ENCODE measurements around the gene TREML4. TPM values are rescaled to one million over a fixed set of nuclear protein-coding genes. Genes with fewer than 3 reads are reported as not detected.

The TREML4 gene
- total and polyA plus RNA-seq, 2 donors (not counting 1 experiment from before 2014, with no cell fraction given): 1.7 TPM; not detected in 1

DNA sequence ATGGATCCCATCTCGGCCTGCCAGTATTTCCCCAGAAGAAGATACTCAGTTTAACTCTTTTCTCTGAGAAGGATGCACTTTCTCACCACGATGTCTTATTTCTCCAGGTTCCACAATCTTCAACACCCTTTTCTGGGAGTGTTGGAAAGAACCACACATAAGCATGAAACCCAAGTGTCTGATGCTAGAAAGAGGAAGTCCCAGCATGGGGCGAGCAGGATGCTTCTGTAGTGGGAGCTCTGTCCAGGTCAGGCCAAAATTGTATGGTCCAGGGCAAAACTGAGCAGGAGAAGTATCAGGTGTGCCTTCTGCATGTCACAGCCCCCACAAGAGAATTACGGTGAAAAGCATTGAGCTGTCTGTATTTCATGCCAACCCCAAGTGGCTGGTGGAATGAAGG lies 47.3 kb downstream of the TREML4 start:
- ChIA-PET POLR2A (no interaction called here), CTCF (interaction anchor here (4.1 kb wide), 1 partner anchor 31 kb away, joined by 29 read pairs; no protein-coding TSS in a partner anchor)
- Mint-ChIP-seq H3K4me1 (peaks cover 61% of the 10 kb centered on the region), H3K4me3 (no peak overlapping the region), H3K27ac (no peak overlapping the region), H3K9me3 (ENCODE audit: insufficient read depth) (no peaks in the 10 kb centered on the region), H3K27me3 (no peaks in the 10 kb centered on the region)
- DNase-seq: no peak
- Histone ChIP-seq H3K4me2 (replicated peaks; ENCODE audit: low read depth, low read length, poor library complexity, severe bottlenecking) (peak overlapping the region; percentile 27), H3K79me2 (ENCODE audit: control insufficient read depth, insufficient read depth, low read length) (no peaks in the 10 kb centered on the region), H3K9ac (ENCODE audit: low read length) (no peak overlapping the region), H4K20me1 (ENCODE audit: control insufficient read depth, insufficient read depth, low read length, poor library complexity, severe bottlenecking) (no peaks in the 10 kb centered on the region), H3K4me3 (ENCODE audit: control extremely low read depth in 1 of 5, extremely low read depth in 1 of 5, insufficient read depth in 1 of 5, low read depth in 2 of 5, low read length in 4 of 5) (no peak overlapping the region), H3K27ac (ENCODE audit: low read length in 2 of 2) (no peak overlapping the region), H3K9me3 (ENCODE audit: control extremely low read depth in 1 of 3, control insufficient read depth in 2 of 3, insufficient read depth in 1 of 3, low read length in 2 of 3) (no peaks in the 10 kb centered on the region), H3K27me3 (replicated peaks in 1 of 4; ENCODE audit: control extremely low read depth in 1 of 4, control insufficient read depth in 3 of 4, insufficient read depth in 4 of 4, low read length in 3 of 4) (no peaks in the 10 kb centered on the region), H2AFZ (ENCODE audit: insufficient read depth, low read depth, low read length, poor library complexity, severe bottlenecking) (no peak overlapping the region), H3K36me3 (replicated peaks in 1 of 2; ENCODE audit: control extremely low read depth in 1 of 2, control insufficient read depth in 1 of 2, extremely low read depth in 1 of 2, insufficient read depth in 2 of 2, low read length in 1 of 2) (no peaks in the 10 kb centered on the region), H3K4me1 (ENCODE audit: control insufficient read depth in 2 of 2, insufficient read depth in 2 of 2, low read length in 2 of 2) (peaks cover 47 to 69% of the 10 kb centered on the region in 2 donors)
- ATAC-seq (ENCODE audit: low read depth): no peak
- TF ChIP-seq, protein P1, sequence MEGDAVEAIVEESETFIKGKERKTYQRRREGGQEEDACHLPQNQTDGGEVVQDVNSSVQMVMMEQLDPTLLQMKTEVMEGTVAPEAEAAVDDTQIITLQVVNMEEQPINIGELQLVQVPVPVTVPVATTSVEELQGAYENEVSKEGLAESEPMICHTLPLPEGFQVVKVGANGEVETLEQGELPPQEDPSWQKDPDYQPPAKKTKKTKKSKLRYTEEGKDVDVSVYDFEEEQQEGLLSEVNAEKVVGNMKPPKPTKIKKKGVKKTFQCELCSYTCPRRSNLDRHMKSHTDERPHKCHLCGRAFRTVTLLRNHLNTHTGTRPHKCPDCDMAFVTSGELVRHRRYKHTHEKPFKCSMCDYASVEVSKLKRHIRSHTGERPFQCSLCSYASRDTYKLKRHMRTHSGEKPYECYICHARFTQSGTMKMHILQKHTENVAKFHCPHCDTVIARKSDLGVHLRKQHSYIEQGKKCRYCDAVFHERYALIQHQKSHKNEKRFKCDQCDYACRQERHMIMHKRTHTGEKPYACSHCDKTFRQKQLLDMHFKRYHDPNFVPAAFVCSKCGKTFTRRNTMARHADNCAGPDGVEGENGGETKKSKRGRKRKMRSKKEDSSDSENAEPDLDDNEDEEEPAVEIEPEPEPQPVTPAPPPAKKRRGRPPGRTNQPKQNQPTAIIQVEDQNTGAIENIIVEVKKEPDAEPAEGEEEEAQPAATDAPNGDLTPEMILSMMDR (IDR thresholded peaks at IDR 0.05): no peak
- no peak for TF ChIP-seq EZH2 (IDR thresholded peaks at IDR 0.05; ENCODE audit: borderline replicate concordance, insufficient read depth, low read depth, low read length, poor library complexity, severe bottlenecking)
- intact Hi-C loops (cut with micrococcal nuclease): loop anchor here (10.0 kb wide), 1 partner anchor 201 kb away; the partner anchor contains the start of genes NFYA and OARD1
- 84% methylated on average over 3 of the region's 4 CpGs for WGBS (ENCODE audit: insufficient coverage)

- Mint-ChIP-seq H3K9me3 (ENCODE audit: insufficient read depth) (no peaks in the 10 kb centered on the region), H3K4me3 (no peak overlapping the region), H3K4me1 (peaks cover 52% of the 10 kb centered on the region), H3K27ac (no peak overlapping the region), H3K27me3 (no peaks in the 10 kb centered on the region)
- Histone ChIP-seq H3K36me3 (replicated peaks in 1 of 2; ENCODE audit: control extremely low read depth in 1 of 2, control insufficient read depth in 1 of 2, extremely low read depth in 1 of 2, insufficient read depth in 2 of 2, low read length in 1 of 2) (no peaks in the 10 kb centered on the region), H3K9ac (ENCODE audit: low read length) (no peak overlapping the region), H3K27ac (ENCODE audit: low read length in 2 of 2) (no peak overlapping the region), H3K4me1 (ENCODE audit: control insufficient read depth in 2 of 2, insufficient read depth in 2 of 2, low read length in 2 of 2) (peaks cover 38 to 57% of the 10 kb centered on the region in 2 donors), H4K20me1 (ENCODE audit: control insufficient read depth, insufficient read depth, low read length, poor library complexity, severe bottlenecking) (no peaks in the 10 kb centered on the region), H3K4me3 (ENCODE audit: control extremely low read depth in 1 of 5, extremely low read depth in 1 of 5, insufficient read depth in 1 of 5, low read depth in 2 of 5, low read length in 4 of 5) (no peak overlapping the region), H3K9me3 (ENCODE audit: control extremely low read depth in 1 of 3, control insufficient read depth in 2 of 3, insufficient read depth in 1 of 3, low read length in 2 of 3) (no peaks in the 10 kb centered on the region), H2AFZ (ENCODE audit: insufficient read depth, low read depth, low read length, poor library complexity, severe bottlenecking) (no peak overlapping the region), H3K79me2 (ENCODE audit: control insufficient read depth, insufficient read depth, low read length) (no peaks in the 10 kb centered on the region), H3K4me2 (replicated peaks; ENCODE audit: low read depth, low read length, poor library complexity, severe bottlenecking) (no peak overlapping the region), H3K27me3 (replicated peaks in 1 of 4; ENCODE audit: control extremely low read depth in 1 of 4, control insufficient read depth in 3 of 4, insufficient read depth in 4 of 4, low read length in 3 of 4) (no peaks in the 10 kb centered on the region)
- ChIA-PET CTCF (interaction anchor here (0.5 to 4.1 kb wide), 15 partner anchors 8 to 161 kb away, joined by 3 to 46 read pairs (median 10); partner anchors contain the start of genes NCR2 and TREML2), POLR2A (interaction anchor here (0.5 to 0.8 kb wide), 3 partner anchors 10 to 44 kb away, joined by 3 to 5 read pairs (median 5); no protein-coding TSS in a partner anchor)
- no peak for ATAC-seq (ENCODE audit: low read depth)
- intact Hi-C loops (cut with micrococcal nuclease): loop anchor here (2.0 to 10.0 kb wide), 2 partner anchors 77 to 203 kb away; partner anchors contain the start of genes NFYA, OARD1 and TREML2
- no peak for DNase-seq
- TF ChIP-seq EZH2 (IDR thresholded peaks at IDR 0.05; ENCODE audit: borderline replicate concordance, insufficient read depth, low read depth, low read length, poor library complexity, severe bottlenecking): no peak
- TF ChIP-seq, protein P1 (IDR thresholded peaks at IDR 0.05): no peak
- WGBS (ENCODE audit: insufficient coverage): 84% methylated on average over 1 of the region's 2 CpGs
Observed at GRCh38 chr6:41277605-41278004, 49.5 kb downstream of the TREML4 start.
